NCI-H146 (cell line): ENCODE results near the gene ARHGEF37.
A peak's percentile ranks its signal among the peaks of the same experiment; 100 is the strongest.
"Not testable (repeated sequence)": the region's sequence is repeated elsewhere in the genome, so short reads cannot be mapped to it uniquely, and the experiment has no call there.

Experiments used
- DNase-seq: peaks from one replicate; lab custom pipeline; 2025; lab: John Stamatoyannopoulos, UW

ARHGEF37 gene

DNA sequence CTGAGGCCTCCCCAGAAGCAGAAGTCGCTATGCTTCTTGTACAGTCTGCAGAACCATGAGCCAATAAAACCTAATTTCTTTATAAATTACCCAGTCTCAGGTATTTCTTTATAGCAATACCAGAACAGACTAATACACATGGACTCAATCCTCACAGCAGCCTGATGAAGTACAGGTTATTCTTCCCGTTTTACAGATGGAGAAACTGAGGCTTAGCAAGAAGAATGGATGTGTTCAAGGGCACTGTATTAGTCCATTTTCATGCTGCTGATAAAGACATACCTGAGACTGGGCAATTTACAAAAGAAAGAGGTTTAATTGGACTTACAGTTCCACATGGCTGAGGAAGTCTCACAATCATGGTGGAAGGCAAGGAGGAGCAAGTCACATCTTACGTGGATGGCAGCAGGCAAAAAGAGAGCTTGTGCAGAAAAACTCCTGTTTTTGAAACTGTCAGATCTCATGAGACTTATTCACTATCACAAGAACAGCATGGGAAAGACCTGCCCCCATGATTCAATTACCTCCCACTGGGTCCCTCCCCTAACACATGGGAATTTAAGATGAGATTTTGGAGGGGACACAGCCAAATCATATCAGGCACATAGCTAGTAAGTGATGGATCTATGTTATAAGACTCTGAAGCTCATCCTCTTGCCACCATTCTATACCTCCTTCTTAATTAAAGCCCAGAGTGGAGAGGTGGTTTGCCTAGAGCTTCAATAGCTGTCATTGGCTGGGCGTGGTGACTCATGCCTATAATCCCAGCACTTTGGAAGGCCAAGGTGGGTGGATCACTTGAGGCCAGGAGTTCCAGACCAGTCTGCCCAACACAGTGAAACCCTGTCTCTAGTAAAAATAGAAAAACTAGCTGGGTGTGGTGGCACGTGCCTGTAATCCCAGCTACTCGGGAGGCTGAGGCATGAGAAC, 67.4 kb downstream of the ARHGEF37 start:
- not testable (repeated sequence) for DNase-seq

DNA sequence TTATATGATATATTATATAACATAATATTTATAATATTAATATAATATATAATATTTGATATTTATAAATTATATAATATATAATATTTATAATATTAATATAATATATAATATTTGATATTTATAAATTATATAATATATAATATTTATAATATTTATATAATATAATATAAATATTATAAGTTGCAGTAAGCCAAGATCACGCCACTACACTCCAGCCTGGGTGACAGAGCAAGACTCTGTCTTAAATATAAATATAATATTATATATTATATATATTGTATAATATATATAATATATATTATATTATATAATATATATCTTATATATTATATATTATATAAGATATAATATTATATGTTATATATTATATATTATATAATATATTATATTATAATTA, 68.4 kb downstream of the ARHGEF37 start:
- not testable (repeated sequence) for DNase-seq

DNA sequence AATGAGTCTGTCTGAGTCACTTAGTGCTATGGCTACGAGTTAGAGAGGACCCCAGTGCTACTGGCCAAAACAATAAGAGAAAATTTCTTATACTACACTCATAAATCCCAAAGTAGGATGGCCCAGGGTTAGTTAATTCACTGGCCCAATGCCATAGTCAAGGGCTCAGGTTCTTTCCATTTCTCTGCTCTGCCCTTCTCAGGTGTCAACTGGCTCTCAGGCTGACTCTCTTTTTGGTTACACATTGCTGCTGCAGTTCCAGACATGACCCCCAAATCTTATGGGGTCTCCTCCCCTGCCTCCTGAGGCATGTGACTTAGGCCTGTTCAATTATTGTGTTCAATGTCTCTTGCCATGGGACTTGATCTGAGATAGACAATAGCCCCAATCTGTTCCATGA, 70.4 kb downstream of the ARHGEF37 start:
- DNase-seq = no peak

DNA sequence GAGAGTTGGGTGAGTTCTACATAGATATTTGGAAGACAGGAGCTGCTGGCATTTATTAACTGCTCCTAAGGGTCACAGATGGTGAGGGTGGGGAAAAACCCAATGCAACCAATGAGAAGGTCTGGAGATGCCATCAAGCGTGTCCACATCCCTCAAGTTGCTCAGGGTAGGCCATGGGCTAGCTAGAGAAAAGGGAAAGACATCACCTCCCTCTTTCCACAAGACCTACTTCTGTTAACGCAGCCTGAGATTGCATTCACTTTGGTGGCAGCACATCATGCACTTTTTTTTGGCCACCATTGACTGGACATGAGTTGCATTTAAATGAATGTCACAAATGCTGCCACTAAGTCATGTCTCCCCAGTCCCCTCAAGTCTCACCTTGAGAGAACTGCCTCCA, 71.4 kb downstream of the ARHGEF37 start:
- no peak for DNase-seq

DNA sequence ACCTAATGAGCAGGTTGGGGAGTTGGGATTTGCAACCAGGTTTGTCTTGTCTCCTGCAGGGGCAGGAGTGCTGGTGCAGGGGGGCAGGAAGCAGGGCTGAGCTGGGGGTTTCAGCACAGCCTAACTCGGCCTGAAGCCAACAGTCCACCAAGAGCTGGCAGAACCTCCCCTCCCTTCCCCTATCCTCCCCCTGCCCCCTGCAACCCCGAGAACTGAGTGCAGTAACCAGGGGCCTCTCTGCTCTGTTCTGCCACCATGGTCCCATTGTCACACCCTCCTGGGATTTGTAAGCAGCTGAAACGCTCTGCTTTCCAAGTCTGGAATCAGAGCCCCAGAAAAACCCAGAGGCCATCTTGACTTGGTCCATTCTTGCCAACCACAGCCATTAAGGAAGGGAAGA, 72.9 kb downstream of the ARHGEF37 start:
- DNase-seq = no peak

DNA sequence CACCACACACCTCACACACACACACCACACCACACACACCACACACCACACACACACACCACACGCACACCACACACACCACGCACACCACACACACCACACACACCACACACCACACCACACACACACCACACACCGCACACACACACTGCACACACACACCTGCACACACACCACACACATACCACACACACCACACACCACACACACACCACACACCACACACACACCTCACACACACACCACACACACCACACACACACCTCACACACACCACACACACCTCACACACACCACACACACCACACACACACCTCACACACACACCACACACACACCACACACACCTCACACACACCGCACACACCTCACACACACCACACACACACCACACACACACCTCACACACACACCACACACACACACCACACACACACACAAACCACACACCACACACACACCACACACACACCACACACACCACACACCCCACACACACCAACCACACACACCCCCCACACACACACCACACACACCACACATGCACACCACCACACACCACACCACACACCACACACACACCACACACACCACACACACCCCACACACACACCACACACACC, 73.7 kb downstream of the ARHGEF37 start:
- DNase-seq = no peak

DNA sequence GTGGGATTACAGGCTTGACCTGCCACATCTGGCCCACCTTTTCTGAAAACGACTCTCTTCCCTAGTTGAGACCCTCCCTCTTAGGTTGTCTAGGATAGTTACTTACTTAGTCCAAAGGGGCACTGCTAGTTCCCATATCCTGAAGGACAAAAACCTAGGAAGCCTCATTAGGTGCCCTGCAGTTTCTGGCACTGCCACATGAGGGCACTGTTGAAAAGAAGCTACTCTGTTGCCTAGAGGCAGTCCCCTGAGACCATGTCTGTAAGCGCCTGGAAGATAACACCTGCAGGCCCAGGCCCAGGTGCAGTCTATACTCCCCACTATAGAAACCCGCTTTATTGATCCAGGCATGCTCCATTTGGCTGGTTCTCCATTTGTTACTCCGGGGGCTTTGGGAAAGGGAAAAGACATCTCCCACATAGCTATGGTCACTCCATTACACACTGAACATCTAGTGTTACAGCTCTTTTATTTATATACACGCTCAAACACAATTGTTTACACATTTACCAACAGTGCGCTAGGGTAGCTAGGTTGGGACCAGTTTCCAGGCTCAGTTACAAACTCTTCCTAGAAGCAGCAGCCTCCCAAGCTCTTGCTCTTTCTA, 75.4 kb downstream of the ARHGEF37 start:
- DNase-seq = peak; percentile 78

DNA sequence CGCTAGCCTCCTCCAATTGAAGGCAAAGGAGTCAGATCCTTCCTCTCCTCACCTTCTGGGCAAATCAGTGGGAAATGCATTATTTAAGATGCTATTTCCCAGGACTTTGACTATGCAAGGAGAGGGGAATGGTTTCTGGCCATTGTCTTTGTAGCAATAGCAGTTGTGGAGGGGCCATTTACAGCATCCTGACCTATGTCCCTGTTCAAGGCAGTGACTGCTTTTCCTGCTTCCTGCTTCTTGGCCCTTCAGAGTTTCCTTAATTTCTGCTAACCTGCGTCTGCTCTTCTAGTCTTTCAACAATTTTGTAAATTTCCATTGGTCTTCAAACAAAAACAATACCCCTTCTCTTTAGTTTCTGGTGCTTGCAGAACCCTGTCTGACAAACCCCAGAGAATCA, 76.0 kb downstream of the ARHGEF37 start:
- no peak for DNase-seq

DNA sequence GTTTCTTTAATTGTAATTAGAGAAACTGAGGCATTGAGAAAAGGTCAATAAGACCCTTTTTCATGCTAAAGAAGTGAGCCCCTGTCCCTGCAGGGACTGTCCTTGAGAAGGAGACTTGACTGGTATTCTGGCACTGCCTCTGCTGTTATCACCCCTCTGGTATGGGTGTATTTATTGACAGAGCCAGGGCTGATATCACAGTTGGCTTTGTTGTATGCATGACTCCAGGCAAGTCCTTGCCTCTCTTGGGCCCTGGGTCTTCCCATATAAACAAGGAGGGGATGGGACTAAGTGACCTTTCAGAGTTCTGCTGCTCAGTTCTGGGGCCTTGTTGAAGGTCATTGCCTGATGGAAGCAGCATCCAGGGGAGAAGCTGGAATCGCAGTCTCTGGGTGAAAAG, 77.0 kb downstream of the ARHGEF37 start:
- no peak for DNase-seq

DNA sequence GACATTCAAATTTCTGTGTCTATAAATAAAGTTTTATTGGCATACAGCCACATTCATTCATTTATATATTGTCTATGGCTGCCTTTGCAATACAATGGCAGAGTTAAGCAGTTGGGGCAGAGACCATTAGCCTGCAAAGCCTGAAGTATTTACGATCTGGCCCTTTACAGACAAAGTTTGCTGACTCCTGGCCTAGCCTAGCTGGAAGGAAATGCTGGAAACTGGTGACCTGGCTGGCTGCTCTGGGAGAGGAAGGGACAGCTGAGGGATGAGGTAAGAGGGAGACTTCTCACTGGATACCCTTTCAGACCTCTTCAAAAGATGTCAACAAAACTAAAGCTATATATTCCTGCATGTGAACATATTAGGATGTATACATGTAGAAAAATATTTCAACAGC, 82.8 kb downstream of the ARHGEF37 start:
- DNase-seq = no peak

DNA sequence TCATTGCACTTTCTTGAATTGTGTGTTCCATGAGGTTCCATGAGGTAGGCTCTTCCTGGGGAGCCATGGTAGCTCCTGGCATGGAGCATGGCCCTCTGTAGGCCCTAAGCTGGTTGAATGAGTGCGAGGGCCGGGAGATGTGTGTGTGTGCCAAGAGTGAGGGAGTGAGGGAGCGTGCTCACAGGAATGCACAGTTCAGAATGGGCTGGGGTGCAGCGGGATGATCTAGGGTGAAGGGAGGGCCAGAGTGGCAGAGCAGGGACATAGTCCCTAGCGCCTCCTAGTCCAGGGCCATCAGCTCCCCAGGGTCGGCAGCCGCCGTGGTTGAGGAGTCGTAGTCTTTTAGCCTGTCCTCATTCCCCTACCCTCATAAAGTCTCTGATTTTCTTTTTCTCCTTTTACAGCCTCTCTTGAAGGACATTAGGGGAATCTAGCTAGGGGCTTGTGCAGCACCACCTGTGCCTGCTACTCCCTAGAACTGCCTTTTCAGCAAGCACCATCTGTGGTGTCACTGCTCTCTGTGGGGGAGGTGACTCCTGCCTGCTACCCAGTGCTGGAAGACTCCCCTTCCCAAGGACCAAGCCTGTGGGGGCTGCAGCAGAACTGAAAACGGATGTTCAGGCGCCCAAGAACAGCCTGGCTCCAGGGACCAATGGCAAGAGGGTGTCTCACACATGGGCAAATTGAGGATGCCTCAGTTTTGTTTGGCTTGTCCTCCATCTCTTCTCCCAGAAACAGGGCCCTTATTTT, 83.5 kb downstream of the ARHGEF37 start:
- no peak for DNase-seq

DNA sequence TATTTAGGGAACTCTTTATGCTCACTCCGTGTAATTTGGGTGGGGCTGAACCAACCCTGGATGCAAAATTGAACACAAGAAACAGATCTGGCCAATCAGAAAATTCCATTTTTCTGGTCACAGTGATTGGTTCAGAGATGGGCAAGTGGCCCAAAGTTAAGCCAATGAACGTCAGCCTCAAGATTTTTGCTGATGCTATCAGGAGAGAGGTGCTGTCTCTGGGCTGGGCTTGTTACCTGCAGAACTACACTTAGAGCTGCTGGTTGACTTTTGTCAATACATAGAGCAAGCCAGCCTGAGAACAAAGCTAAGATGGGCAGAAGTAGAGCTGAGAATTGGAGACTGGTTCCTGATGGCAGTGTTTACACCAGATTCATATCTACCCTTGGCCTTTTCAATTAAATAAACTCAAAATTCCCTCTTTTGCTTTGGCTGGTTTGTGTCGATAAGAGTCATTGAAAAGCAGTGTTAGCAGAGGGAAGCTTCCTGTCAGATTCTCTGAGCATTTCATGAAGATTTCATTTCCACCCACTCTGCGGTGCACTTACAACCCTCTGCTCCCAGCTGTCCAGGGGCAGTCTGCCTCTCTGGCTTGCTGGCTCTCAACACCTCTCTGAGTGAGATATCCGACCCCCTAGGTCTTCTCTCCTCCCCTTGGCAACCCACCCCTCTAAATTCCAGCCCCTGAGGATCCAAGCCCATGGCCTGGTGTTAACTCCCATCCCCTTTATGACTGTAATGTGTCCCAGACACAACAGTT, 84.3 kb downstream of the ARHGEF37 start:
- no peak for DNase-seq

DNA sequence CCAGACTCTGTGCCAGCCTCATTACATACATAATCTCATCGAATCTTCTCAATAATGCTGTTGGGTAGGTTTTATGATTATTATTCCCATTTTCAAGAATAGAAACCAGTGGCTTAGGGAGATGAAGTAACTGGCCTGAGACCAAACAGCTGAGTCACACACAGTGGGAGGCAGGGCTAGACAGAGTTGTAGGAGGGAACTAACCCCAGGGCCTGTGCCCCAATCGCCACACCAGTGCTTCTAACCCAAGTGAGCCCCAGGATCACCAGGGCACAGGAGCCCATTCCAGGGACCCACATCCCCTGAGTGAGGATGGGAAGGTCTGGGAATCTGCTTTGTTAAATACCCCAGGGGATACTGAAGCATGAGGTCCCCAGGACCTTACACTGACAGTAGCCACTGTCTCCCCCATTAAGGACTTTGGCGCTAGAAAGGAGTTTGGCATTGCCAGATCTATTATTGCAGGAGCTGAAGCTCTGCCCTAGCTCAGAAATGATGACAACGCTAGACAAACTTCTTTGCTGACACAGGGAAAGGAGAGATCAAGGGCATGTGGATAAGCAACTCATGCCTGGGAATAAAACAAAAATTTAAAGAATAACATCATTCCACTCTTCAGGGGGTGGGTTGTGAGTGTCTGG, 85.0 kb downstream of the ARHGEF37 start:
- no peak for DNase-seq

DNA sequence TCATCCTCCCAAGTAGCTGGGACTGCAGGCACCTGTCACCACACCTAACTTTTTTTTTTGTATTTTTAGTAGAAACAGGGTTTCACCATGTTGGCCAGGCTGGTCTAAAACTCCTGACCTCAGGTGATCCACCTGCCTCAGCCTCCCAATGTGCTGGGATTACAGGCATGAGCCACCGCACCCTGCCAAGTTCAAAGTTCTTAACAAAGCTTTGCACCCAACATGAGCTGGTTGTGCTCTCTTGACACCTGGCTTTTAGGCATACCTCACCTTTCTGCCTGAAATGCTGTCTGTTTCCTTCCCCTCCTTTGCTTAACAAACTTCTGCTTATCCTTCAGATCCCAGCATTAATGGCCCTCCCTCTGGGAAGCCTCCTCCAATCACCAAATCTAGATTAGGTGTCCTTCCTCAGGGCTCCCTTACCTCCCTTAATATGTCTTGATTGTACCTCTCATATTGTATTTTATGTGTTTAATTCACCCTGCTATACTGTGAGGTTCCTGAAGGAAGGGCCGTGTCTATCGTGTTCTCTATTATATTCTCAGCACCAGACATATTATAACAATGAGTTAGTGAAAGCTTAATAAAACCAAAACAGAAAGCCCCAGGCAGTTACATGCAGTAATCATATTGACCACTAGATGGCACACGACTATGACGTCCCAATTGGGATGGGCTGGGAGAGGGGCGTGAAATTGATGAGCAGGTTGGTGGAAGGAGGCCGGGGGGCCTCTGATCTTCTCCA, 86.0 kb downstream of the ARHGEF37 start:
- no peak for DNase-seq

DNA sequence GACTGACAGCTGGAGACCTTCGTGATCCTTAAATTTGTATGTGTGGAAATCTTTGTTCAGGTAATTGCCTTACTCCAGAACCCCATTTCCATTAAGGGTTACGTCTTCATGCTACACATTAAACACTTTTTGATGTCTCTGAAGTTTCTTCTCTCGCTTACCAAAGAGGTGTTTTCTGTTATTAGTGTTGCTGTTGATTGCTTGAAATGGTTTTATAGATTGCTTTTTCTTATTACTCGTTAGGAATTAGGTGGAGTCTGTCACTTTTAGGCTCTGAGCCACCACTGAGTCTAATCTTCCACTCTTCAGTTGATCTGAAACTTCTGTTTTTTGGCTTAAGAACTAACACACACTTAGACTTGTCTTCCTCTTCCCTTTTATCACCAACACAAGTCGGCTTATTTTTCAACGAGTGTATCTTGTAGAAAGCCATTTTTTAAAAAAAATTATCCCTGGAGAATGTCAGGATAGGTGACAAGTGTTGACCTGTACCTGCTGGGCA, 86.6 kb downstream of the ARHGEF37 start:
- DNase-seq = no peak

DNA sequence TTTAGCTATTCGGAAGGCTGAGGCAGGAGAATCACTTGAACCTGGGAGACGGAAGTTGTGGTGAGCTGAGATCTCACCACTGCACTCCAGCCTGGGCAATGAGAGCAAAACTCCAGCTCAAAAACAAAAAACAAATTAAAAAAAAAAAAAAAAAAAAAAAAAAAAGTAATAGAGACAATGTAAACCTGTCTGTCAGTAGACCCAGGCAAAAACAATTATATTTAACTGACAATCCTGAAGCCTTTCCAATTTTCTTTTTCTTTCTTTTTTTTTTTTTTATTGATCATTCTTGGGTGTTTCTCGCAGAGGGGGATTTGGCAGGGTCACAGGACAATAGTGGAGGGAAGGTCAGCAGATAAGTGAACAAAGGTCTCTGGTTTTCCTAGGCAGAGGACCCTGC, 88.0 kb downstream of the ARHGEF37 start:
- DNase-seq = not testable (repeated sequence)

DNA sequence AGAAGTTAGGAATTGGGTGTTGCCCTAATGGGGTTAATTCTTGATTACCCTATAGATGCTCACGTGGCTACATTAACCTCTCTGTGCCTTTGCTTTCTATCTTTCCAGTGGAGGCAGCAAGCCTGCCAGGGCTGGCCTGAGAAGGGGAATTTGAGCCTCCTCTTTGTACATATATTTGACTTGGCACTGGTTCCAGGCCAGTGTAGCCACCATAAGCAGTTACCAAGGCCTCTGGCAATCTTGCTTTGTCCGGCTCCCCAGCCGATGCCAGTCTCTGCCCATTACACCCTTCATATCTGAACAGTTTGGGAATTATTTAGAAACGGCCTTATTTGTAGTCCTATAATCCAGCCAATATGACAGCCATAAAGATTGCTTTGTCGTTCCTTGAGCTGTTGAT, 90.2 kb downstream of the ARHGEF37 start:
- no peak for DNase-seq

DNA sequence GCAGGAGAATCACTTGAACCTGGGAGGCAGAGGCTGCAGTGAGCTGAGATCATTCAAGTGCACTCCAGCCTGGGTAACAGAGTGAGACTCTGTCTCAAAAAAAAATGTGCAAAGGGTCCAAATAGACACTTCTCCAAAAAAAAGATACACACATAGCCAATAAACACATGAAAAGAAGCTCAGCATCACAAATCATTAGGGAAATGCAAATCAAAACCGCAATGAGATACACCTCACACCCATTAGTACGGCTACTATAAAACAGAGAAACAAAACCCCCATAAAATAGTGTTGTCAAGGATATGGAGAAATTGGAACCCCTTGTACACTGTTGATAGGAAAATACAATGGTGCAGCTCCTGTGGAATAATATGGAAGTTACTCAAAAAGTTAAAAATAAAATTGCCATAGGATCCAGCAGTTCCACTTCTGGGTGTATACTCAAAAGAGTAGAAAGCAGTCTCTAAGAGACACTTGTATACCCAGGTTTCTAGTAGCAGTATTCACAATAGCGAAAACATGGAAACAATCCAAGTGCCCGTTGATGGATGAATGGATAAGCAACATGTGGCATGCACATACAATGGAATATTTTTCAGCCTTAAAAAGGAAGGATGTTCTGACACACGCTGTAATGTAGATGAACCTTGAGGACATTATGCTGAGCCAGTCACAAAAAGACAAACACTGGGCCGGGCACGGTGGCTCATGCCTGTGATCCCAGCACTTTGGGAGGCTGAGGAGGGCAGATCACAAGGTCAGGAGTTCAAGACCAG, 91.6 kb downstream of the ARHGEF37 start:
- DNase-seq = no peak

DNA sequence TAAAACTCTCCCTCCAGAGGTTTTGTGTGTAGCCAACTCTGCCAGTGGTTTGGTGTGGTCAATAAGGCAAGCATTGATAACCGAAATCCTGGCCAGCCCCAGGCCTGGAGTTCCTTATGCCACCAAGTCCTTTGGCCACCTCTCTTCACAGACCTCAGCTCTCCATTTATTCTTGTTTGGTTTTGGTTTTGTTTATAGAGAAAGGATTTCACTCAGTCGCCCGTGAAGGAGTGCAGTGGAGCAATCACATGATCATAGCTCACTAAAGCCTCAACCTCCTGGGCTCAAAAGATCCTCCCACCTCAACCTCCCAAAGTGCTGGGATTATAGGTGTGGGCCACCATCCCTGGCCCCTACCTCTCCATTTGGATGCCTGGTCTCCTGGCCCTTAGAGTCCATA, 93.4 kb downstream of the ARHGEF37 start:
- DNase-seq = no peak
